Daoy (cell line): ENCODE measurements around the gene SCTR. TPM values are rescaled to one million over a fixed set of nuclear protein-coding genes. Genes with fewer than 3 reads are reported as not detected.

Source experiments
- DNase-seq: peaks from one replicate; pipeline ENCODE4 v3.0.0-alpha.2; 2015; ENCODE audit warnings: low read depth
- total RNA-seq: library from RNA; depleted of rRNA; stranded (reverse); fragments of >200 nt; shearing (Covaris generic); gene quantifications from 2 replicates; pipeline ENCODE4 v1.2.3, GENCODE V29; 2014; rRNA removed

The SCTR gene
- total RNA-seq = not detected in 2 replicates

DNA sequence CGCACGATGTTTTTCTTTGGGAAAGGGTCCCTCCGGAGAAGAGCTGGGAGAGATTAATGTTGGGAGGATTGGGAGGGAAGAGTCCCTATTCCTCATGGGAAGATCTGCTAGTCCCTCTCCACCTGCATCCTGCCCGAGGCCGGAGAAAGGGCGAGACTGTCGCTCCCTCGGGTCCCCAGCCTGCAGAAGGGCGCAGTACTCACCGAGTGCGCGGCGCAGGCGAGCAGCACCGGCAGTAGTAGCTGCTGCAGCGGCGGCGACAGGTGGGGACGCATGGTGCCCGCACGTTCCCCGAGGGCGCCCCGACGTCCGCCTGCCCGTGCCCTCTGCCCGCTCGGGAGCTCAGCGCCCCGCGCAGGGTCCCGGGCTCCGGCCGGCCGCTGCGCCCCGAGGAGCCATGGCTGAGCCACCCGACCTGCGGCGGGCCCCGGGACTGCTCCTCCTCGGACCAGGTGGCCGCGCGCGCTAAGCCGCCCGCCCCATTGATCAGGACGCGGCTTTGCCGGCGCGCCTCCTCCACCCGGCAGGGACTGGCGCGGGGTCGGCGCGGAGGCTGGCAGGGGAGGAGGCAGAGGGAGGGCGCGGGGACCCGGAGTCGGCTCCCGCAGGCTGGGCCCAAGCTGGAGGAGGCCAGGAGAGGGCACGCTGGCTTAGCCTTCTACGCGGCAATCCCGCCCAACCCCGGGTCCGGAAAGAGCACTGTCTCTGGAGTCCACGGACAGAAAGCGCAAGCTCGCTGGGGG is at the start of gene SCTR:
SCTR (minus strand) TSS at position 532 of the 743 bp plus-strand sequence; CDS start at position 275, 257 bp downstream.
- no peak for DNase-seq

DNA sequence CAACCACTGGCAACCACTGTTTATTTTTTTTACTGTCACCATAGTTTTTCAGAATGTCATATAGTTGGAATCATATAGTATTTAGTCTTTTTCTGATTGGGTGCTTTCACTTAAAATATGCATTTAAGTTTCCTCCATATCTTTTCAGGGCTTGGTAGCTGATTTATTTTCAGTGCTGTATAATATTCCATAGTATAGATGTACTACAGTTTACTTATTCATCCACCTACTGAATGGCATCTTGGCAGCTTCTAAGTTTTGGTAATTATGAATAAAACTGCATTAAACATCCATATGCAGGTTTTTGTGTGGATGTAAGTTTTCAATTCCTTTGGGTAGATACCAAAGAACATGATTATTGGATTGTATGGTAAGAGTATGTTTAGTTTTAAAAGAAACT is 43.0 kb upstream of the SCTR start:
- DNase-seq = no peak

DNA sequence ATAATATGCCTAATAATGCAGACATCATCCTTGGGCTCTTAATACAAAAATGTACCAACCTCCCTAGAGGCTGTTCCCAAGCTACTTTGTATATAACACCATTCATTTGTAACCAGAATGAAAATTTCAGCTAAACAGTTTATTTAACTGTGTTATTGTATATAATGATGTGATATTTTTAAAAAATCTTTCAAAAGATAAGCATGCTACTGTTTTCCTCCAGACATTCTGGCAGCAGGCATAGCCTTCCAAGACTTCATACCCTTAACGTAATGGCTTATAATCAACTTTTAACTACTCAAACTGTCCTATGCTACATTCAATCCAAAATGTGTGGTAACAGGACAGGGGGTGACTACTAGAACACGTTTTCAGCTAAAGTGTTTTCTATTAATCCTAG is 41.2 kb upstream of the SCTR start:
- no peak for DNase-seq

DNA sequence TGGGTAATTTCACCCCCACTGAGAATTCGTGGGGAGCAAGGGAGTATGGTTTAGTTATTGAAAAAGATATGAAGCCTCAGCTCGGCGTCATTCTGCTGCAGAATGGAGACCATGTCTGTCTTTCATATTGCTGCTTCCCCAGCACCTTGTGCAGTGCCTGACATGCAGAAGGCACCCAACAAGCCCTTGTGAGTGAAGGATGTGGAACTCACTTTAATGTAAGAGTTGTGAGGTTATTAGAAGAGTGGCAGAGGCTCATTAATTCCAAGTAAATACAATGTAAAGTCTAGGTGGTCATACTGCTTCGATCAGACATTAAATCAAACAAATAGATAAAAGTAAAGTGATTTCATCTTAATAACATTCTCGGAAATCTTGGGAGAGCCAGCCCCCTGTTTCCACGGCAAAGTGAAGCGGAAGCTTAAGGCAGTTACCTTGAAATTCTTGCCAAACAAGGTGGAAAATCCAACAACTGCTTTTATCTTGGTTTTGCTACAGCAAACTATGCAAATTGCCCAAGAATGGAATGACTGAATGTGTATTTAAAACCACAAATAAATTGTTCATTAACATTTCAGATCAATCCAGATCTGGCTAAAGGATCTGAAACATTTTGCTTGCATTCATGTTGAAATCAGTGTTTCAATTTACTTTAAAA is 29.5 kb upstream of the SCTR start:
- DNase-seq = no peak

DNA sequence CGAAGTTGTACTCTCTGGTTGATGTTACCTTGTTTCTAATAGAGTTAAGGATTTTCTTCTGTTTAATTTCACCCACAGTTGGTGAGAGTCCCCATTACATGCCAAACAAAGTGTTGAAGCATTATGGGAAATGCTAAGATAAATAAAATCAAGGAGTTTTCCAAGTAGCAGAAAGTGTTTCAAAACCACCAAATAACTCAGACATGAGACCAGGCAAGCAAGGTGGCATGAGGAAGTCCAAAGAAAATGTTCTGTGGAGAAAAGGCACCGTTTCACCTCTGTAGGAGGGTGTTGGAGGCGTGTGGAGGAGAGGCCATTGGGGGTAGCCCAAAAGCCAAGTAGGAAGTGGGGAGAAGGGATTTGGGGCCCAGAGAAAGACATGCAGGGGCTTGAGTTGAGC is 28.6 kb upstream of the SCTR start:
- no peak for DNase-seq

DNA sequence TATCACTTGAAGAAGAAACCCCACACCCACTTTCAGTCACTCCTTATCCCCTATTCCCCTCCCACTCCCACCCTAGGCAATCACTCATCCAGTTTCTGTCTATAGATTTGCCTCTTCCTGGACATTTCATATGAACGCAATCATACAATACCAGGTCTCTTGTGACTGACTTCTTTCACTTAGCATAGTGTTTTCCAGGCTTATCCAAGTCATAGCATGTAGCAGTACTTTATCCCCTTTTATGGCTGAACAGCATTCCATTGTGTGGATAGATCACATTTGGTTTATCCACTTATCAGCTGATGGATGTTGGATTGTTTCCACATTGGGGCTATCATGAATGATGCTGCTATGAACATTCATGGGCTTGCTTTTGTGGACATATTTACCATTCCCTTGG is 26.6 kb upstream of the SCTR start:
- no peak for DNase-seq

DNA sequence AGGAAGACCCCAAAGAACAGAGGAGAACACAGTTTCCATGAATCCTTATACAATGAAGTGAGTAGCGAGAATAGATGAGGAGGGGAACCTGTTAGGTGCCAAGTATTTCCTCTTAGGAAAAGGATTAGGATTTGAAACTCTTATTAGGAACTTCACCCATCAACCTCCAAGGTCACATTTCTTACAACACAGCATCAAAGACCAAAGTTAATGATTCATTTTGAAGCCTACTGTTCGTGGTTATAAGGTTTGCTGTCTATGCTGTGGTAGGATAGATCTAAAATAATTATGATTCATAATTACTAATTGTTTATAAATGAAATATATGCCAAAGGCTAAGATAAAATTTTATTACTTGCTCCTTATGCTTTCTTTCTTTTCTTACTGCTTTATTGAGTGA is 26.1 kb upstream of the SCTR start:
- DNase-seq = no peak

DNA sequence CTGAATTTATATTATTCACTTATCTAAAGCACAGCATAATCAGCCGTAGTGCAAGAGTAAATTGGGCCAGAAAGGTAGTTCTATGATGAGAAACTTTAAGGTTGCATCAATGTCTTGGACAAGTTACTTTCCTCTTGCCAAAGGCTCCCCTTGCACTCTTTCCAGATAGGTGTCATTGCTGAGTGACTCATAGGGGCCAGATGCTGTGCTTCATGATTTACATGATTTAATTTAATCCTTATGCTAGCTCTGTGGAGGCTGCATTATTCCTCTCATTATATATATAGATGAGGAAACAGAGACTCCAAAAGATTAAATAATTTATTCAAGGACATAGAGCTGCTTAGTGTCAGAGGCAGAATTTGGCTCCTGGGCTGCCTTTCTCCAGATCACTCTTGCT is 25.0 kb upstream of the SCTR start:
- no peak for DNase-seq

DNA sequence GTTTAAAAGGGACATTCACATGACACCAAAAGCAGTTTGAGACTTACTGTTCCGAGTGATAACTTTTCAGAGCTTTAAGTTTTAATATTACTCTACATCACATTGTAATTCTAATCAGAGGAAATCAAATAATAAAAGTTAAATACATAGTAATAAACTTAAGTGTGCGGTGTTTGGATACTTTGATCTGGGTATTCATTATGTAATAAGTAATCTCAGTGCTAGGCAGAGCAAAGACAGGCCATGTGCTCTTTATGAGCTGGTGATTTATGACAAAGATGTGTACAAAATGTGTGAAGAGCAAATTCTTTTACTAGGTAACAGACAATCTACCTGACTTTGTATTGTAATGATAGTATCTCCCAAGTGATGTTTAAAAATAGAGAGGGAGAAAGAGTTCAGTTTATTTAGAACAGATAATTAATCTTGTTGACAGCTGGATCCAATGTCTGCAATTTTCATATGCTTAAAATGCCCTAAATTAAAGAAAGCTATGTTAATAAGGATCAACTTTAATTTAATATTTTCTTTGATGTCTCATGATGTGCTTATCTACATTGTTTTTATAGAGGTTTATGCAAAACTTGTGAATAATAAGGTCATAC is 24.3 kb upstream of the SCTR start:
- no peak for DNase-seq

DNA sequence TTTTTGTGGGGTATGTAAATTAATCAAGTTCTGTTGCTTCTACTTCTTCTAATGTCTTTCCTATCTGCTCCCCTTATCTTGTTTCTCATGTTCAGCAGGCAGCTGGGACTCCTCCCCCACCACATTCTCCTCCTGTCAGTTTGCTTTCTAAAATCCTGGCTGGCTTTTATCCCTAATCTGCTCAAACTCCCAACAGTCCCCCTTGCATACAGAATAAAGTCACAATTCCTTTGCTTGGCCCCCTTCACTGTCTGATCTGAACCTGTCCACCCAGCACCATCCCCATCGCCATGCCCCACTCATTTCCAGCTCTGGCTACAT is 22.1 kb upstream of the SCTR start:
- DNase-seq = no peak

DNA sequence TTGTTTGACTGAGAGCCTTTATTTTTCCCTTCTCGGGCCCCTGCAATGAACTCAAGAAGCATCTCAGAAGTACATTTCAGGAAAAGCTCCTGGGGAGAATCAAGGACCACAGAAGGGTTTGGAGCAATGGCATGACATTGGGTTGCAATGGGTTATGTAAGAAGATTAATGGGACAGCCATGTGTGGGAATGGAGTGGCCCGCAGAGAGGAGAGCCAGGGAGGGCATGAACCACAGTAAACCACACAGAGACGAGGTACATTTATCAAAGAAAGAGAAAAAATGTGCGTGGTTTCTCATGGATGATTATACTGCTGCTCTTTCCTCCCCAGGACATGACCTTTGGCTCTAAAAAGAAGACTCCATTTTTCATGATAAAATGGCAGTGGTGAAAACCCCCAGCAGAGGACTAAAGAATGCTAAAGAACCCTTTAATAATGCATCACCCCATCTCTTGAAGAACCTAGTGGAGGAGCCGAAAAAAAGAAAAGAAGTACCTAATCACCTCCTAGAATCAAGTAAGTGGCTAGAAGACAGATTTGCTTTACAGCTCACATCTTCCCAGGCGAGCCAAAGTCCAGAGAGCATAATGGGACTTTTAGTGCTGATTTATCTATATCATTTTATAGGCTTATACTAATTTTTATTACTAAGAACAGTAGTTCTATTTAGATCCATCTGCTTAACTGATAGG is 21.6 kb upstream of the SCTR start:
- no peak for DNase-seq

DNA sequence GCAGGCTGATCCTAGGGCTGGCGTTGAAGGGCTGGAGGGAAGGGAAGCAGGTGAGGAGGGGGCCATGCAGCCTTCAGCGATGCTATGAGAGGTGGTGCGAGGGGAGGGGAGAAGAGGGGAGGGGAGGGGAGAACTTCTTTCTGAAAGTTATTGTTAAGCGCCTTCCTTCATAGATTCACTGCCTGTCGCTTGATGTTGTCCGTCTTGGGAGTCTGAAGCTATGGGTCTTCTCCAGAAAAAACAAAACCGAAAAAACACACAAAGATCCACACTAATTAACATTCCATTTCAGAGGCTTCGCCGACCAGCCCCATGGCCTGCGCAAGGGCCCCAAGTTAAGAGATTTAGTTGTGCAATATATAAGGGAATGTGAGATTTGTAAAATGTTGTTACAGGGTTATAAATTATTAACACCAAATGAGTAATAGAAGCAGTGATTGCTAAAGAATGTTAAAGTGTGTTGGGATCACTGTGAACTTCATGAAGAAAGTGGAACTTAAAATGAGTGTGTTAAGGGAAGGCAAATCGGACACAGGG is 20.7 kb upstream of the SCTR start:
- DNase-seq = no peak

DNA sequence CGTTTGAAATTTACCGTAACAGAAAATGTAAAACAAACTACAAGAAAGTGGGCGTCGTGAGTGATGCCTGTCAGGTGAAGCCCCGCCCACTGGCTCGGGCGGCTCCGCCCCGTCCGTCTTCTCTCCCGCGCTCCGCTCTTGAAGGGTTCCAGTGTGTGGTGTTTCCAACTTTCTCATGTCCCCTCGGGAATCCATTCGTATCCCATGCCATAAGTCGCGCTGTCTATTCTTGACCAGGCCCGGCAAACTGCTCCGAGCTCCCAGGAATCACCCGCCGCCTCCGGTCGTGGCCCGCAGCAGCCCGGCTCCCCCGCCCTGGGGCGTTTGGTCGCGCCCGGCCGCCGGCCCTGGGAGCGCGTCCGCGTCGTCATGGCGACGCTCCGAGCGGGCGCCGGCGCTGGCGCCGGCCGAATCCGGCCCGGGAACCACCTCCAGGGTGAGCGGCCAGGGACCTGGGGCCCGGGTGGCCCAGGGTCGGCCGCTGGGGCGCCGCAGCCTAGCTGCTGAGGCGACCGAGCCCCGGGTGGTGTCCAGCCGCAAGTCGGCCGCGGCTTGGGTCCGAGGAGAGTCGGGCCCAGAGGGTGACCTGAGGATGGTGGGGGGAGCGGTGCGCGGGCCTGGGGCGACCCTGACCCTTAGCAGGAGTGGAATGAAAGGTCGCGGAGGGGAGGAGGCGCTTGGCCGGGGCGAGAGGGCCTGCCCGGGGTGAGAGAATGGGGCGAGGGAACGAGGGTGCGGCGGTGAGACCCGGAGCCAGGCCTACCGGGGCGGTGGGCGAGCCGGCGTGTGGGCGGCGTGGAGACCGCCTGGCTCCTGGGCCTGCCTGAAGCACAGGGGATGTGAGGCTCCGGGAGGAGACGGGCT is 20.0 kb upstream of the SCTR start, which contains the start of gene CFAP221:
CFAP221 (plus strand) TSS at position 375 of the 864 bp plus-strand sequence. CDS start 1,683 bp downstream, outside the sequence.
- peak; percentile 84 for DNase-seq

DNA sequence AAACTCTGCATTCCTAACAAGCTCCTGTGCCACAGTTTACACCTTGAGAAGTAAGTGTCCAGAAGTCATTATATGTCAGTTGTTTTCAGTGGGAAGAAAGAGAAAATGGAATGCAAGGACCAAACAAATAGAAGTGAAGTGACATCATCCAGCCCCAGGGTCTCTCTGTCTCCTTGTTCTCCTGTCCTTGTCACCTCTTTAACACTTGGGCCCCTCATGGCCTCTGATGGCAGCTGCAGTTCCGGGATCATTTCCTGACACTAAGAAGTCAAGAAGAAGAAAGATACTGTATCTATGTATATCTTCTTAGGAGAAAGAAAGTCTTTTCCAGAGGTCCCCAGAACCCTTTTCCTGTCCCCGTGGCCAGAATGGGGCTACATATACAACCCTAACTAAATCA is 17.2 kb upstream of the SCTR start:
- no peak for DNase-seq

DNA sequence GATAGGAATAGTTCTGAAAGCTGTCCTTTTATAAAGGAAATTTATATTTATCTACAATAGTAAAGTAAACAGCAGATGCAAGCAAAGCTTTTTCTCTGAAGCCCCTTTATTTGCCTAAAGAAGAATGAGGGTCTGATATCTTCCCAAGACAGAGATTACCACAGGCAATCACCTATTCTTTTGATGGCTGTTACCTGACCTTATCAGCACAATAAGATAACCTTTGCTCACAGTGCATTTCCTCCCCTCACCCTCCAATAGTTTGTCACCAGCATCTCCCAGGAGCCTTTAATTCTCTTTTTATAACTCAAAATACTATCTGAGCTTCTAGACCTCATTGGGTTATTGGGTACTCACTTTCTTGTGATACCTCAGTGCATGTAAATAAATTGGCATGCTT is 13.5 kb upstream of the SCTR start:
- no peak for DNase-seq

DNA sequence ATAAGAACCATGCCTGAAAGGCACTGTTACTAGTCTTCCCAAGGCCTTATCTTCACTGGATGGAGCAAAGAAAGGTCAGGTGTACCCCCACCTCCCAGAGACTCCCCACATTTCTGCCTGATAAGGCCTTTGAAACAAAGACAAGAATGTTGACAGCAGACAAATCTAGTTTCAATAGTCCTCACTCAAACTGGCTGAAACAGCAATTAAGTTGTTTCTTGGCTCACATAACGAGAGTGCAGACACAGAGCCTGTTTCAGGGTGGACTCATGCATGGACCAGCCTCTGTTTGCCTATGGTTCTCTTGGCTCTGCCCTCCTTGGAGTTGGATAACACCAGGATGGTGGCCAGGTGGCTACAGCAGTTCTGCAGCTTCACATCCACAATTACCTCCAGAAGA is 12.4 kb upstream of the SCTR start:
- no peak for DNase-seq

DNA sequence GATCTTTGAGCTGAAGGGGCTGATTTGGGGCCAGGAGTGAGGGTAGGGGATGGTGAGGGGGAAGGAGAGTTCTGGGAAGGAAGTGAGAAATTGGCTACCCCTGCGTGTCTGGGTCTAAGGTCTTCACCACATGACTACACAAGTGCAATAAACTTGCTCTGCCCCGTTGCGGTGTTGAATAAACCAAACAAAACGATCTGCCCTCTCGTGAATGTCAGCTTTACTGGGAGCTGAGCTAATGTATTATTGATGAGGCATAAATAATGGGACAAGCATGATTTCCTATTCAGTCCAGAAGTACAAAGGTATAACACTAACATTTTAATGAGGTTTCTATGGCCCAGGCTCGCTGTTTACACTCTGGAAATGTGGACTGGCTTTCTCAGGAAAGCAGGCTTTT is 11.9 kb upstream of the SCTR start:
- no peak for DNase-seq

DNA sequence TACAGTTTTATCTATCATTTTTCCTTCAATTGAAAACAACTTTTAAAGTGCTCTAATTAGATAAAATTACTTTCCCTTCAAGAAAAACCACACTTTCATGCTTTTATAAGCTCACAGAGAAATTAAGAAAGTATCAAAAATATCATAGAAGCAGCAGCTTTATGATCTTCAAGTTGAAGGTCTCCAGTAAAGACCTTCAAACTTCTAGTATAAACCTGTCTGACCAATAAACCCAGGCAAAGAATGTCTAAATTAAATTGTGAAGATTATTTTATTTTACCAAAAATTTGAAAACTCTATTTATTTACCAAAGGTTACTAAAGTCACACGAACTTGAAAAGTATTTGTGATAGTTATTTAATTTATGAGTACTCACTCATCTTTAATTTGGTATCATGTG is 9.3 kb upstream of the SCTR start:
- no peak for DNase-seq

DNA sequence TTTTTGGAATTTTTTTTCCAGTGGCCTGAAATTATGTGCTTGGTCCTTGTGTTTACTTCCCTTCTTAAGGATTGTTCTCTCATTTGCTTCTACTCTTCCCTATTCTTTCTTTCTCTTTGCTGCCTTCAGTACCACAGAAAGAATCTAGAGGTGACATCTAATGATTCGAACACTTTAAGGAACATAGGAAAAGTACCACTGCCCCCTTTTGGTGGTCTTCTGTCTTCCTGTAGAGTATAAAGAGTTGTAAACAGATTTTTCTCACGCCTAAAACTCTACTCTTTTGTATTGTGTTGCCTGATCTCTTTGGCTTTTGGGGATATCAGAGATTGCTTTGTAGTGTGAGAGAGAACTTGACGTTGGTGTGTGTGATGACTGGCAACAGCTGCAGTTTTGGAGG is 7.0 kb upstream of the SCTR start:
- DNase-seq = no peak

DNA sequence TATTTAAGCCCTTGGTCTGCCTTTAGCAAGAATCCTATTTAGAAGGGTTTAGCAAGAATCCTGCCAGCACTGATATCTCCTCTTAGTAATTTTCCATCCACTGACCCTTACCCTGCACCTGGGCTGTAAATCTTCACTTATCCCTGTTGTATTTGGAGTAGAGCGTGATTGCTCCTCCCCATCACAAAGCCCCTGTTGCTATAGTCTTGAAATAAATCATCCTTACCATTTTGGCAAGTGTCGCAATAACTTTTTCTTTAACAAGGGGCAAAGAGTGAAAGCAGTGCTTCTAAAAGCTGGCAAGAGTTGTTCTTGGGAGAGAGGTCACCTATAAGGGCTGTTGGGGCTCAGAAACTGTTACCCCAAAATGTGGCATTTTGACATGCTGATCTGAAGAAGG is 3.7 kb upstream of the SCTR start:
- no peak for DNase-seq

DNA sequence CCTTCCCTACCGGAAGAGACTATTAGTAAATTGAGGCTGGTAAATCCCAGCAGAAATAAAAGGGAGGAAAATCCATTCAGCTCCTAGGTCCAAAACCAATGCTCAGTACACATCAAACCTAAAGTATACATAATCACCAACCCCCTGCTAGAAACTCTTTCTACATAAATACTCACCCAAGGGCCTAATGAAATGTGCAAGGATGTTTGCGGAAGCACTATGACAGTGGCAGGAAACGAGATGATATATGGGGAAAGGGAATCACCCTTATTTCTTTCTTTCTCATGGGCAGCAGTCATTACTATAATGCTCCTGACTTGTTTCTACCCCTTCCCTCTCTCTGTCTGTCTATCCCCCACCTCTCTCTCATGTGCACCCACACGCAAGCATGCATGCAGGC is 1.3 kb upstream of the SCTR start:
- DNase-seq = no peak
